Ramos (cell line): ENCODE results near the gene PPP1R2.
"Not testable (repeated sequence)": the region's sequence is repeated elsewhere in the genome, so short reads cannot be mapped to it uniquely, and the experiment has no call there.

ENCODE experiments used
- in situ Hi-C: fragments of 300-500 bp; cut with MboI; formaldehyde crosslinking; loops from one replicate; pipeline ENCODE4 v1.14.3; 2022; ENCODE audit warnings: low sequenced_read_pairs; ENCODE audit not compliant: unreplicated experiment

The PPP1R2 gene

GRCh38 chr3:195475116-195475515 is 68.0 kb downstream of the PPP1R2 start:
- in situ Hi-C loops = not testable (repeated sequence)

- in situ Hi-C loops = loop anchor here (10.0 kb wide), 1 partner anchor 46 kb away; no protein-coding TSS in a partner anchor
Measured at GRCh38 chr3:195468841-195469240, 74.3 kb downstream of the PPP1R2 start.

GRCh38 chr3:195468391-195468776 is 74.7 kb downstream of the PPP1R2 start:
- in situ Hi-C loops = loop anchor here (10.0 kb wide), 1 partner anchor 46 kb away; no protein-coding TSS in a partner anchor

- in situ Hi-C loops = loop anchor here (10.0 kb wide), 1 partner anchor 47 kb away; no protein-coding TSS in a partner anchor
Measured at GRCh38 chr3:195467641-195468390, 75.3 kb downstream of the PPP1R2 start.

DNA sequence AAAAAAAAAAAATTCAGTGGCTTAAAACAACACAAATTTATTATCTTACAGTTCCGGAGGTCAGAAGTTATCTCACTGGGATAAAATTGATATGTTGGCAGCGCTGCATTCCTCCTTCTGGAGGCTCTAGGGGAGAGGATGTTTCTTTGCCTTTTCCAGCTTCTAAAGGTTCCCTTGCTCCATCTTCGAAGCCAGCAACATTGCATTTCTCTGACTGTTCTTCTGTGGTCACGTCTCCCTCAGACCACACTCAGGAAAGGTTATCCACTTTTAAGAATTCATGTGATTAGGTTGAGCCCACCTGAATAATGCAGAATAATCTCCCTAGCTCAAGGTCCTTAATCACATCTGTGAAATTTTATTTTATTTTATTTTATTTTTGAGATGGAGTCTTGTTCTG is 76.9 kb downstream of the PPP1R2 start:
- in situ Hi-C loops = loop anchor here (10.0 kb wide), 1 partner anchor 49 kb away; no protein-coding TSS in a partner anchor
